GM03348 (cell line): Measurements from ENCODE around the gene RHCE.
"Not testable (repeated sequence)": the region's sequence is repeated elsewhere in the genome, so short reads cannot be mapped to it uniquely, and the experiment has no call there.

Experiments used
- DNase-seq: peaks from one replicate; pipeline ENCODE4 v3.0.0; 2012; ENCODE audit warnings: low spot score

The RHCE gene

DNA sequence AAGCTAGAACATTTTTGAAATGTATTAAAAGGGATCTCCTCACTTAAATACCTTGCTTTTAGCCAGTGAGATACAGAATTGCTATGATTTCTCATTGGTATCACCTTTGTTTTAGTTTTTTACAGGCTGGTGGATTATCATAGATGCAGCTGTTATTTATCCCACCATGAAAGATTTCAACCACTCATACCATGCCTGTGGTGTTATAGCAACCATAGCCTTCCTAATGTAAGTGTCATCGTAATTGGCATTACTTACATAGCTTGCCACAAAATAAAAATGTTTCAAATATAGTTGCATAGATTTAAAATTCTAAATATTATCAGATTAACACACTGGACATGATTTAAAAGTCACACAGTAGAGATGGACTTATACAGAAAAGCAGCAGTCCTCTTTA, 77.8 kb downstream of the RHCE start:
- DNase-seq = no peak

DNA sequence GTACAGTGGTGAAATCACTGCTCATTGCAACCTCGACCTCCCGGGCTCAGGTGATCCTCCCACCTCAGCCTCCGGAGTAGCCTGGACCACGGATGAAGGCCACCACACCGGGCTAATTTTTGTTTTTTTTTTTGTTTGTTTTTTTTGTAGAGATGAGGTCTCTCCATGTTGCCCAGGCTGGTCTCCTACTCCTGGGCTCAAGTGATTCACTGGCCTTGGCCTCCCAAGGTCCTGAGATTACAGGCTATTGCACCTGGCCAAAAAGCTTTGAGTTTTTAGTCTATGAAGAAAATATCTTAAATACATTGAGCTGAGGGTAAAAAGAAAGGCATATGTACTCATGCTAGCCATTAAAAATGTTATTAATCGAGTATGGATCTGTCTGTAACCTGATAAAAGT, 78.9 kb downstream of the RHCE start:
- DNase-seq = no peak

DNA sequence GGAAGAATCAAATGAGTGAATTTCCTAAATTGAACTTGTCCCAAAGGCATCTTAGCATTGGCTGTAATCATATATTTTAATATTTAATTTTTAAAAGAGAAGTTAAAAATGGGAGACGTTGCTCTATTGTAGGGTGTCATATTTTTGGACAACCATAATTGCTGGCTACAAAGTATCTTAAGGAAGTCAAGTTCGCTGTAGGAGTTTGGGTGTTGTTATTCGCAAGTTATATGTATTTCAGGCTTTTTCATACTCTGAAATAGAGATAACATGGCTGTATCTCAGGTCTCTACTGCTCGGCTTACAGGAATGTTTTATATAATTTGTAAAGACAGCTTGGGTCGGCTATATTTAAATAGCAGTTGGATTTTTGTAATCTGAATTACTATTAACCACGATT, 81.6 kb downstream of the RHCE start:
- DNase-seq = no peak

DNA sequence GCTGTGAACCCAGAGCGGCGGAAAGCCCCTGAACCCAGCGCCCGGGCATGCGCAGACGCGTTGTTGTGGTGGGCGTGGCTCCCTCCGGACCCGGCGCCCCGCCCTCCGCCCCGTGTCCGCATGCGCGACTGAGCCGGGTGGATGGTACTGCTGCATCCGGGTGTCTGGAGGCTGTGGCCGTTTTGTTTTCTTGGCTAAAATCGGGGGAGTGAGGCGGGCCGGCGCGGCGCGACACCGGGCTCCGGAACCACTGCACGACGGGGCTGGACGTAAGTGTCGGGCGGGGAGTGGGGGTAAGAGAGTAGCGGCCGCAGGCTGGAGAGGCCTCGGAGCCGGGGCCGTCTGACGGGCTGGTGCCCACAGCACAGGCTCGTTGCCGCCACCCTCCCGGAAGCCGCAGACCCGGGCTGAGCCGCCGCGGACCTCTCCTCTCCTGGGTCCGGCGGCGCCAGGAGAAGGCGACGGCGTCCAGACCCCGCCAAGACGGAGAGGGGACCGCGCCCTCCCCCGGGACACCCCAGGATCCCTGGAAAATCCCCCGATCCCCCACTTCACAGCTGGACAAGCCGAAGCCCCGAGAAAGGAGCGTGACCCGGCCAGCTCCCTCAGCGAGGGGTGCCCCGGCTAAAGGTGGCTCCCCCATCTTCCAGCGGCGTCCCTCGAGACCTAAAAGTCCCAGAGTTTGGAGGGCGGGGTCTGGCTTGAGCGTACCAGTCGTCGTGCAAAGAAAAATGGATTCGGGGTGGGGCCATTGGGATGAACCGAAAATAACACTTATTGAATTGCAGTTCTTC, 82.2 kb downstream of the RHCE start, which contains the start of gene TMEM50A:
Gene TMEM50A (plus strand): TSS at position 147 of the 794 bp plus-strand sequence. CDS start 2,153 bp downstream, outside the sequence.
- peak; percentile 88 for DNase-seq

GRCh38 chr1:25337483-25338187, 83.0 kb downstream of the RHCE start:
- DNase-seq = not testable (repeated sequence)

GRCh38 chr1:25336922-25337354, 83.7 kb downstream of the RHCE start:
- DNase-seq = not testable (repeated sequence)

DNA sequence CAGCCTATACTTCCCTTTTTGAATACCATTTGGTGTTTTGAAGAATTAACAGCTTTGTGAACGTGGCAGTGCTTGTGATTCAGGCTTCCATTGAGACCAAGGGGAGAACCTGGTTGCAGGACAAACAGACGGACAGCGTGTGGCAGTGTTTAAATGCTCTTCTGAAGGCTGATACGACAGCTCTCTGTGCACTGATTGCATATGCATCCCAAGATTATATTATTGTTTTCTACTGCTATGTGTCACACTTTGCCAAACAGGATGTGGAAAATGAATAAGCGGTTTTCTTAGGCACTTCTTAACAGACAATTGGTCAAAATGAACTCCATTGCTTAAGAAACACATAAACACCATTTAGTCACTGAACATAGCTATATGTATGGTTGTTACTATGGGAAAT, 90.7 kb downstream of the RHCE start:
- not testable (repeated sequence) for DNase-seq

DNA sequence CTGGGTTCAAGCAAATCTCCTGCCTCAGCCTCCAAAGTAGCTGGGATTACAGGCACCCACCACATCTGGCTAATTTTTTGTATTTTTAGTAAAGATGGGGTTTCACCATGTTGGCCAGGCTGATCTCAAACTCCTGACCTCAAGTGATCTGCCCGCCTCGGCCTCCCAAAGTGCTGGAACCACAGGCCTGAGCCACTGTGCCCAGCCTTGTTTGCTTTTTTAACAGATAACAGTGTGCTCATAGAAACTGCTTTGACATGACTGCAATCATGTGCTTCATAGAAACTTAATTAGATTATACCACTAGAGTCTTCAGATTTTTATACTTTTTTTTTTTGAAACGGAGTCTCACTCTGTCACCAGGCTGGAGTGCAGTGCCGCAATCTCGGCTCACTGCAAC, 91.3 kb downstream of the RHCE start:
- not testable (repeated sequence) for DNase-seq

- not testable (repeated sequence) for DNase-seq
These were observed 91.8 kb downstream of the RHCE start for GRCh38 chr1:25328791-25329185.

DNA sequence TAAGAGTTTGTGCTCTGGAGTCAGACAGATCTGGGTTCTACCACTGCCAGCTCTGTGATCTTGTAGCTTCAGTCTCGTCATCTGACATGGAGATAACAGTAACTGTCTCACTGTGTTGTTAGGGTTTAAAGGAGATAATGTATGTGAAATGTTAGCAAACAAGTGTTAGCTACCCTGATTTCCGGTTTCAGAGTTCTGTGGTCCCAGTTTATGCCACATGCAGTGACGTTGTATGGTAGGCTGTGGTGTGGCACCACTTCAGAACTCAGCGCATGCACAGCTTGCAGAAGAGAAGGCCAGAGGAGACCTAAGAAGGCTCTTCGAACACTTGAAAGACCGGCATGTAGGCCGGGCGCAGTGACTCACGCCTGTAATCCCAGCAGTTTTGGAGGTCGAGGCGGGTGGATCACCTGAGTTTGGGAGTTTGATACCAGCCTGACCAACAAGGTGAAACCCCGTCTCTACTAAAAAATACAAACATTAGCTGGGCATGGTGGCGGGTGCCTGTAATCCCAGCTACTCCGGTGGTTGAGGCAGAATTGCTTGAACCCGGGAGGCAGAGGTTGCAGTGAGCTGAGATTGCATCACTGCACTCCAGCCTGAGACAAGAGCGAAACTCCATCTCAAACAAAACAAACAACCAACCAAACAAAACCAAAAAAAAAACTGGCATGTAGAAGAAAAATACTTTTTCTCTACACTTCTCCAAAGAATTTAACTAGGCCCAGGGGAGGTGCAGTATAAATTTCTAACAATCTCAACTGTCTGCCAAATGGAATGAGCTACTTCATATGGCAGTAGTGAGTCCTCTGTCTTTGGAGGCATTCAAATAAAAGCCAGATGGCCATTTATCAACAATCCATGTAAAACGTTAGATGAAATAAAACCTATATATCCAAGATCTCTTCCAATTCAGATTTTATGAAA, 92.5 kb downstream of the RHCE start:
- not testable (repeated sequence) for DNase-seq

DNA sequence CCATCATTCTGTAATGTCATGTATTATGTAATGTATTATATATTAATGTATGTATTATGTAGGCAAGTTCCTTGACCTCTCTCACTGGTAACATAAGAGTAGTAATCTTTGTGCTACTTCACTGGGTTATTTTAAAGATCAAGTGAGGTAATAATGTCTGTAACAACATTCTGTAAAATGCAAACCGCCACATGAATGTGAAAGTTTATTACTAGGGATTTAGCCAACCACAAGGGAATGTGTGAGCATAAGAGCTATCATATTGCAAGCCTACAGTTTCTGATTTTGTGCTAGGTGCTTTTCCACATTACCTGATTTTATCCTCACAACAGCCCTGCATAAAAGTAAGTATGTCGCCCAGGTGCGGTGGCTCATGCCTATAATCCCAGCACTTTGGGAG, 96.2 kb downstream of the RHCE start:
- DNase-seq = not testable (repeated sequence)

DNA sequence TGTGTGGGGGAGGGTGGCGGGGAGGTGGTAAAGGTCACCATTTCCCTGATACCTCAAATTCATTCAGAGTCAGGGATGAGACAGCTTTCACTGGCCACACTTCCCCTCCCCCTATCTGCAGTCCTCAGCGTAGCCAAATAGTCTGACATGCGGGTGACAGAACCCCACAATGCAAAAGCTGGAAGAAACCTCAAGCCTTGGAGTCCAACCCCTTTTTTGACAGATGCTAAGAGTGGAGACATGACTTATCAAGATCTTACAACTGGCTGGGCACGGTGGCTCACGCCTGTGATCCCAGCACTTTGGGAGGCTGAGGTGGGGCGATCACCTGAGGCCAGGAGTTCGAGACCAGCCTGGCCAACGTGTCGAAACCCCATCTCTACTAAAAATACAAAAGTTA, 98.5 kb downstream of the RHCE start:
- DNase-seq = not testable (repeated sequence)

DNA sequence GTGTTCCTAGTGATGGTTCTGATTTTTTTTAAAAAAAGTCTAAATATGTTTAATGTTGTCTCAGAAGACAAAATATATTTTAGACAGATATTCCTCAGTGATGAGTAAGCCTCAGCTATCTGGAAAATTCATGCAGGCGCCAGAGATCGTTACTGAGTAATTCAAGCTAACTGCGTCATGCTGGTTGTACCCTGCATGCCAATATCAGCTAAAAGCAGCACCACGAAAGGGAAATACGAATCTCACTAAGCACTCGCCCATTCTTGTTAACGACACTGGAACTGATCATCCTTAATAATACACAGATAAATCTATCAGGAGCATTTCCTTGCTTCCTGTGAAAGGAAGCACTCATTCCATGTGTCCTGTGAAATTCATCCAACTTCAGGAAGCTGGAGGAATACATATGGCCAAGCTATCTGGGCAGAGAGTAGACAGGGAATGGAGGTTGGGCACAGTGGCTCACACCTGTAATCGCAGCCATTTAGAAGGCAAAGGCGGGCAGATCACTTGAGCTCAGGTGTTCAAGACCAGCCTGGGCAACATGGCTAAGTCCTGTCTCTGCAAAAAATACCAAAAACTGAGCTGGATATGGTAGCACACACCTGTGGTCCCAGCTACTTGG, 100.2 kb downstream of the RHCE start:
- peak; percentile 53 for DNase-seq

DNA sequence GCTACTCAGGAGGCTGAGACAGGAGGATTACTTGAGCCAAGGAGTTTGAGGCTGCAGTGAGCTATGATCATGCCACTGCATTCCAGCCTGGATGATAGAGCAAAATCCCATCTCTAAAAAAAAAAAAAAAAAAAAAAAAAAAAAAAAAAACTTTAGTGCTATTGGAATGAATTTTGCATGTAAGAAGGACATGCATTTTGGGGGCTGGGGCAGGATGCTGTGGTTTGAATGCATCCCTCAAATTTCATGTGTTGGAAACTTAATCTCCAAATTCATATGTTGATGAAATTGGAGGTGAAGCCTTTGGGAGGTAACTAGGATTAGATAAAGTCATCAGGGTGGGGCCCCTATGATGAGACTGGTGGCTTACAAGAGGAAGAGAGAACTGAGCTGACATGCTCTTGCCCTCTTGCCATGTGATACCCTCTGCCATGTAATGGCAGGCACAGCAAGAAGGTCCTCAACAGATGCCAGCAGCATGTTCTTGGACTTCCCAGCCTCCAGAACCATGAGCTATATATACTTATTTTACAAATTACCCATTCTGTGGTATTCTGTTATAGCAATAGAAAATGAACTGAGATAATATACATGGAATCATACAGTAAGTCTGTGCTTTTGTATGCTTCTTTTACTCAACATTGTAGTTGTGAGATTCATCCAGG, 107.7 kb downstream of the RHCE start:
- DNase-seq = not testable (repeated sequence)
